B cell (primary cell): ENCODE results near the gene CD163. TPM values are rescaled to one million over a fixed set of nuclear protein-coding genes. Genes with fewer than 3 reads are reported as not detected.
"Not testable (repeated sequence)": the region's sequence is repeated elsewhere in the genome, so short reads cannot be mapped to it uniquely, and the experiment has no call there.

Experiments used
- ATAC-seq: fragments of 200-7000 bp; cut with Tn5 transposase; one replicate; pipeline ENCODE4 v1.10.0; 2021; ENCODE audit warnings: low read depth, mild to moderate bottlenecking, moderate number of reproducible peaks, moderate library complexity
- CTCF ChIA-PET: fragments of 350-600 bp; sonication (Branson Sonifier 250); formaldehyde crosslinking; loops from one replicate; lab custom pipeline; 2021; ENCODE audit warnings: antibody characterized with exemption, inconsistent platforms; lab: Charles Lee
- POLR2A ChIA-PET: fragments of 350-600 bp; sonication (Branson Sonifier 250); formaldehyde crosslinking; loops from one replicate; lab custom pipeline; 2021; ENCODE audit warnings: antibody characterized with exemption; lab: Charles Lee
- DNase-seq: peaks from one replicate; pipeline ENCODE4 v3.0.0; 2013
- H2AFZ ChIP-seq: 2 replicates; pipeline ENCODE4 v1.6.1; 2012; ENCODE audit warnings: mild to moderate bottlenecking, low read depth, low read length; ENCODE audit not compliant: insufficient read depth, poor library complexity, severe bottlenecking
- H3K27ac ChIP-seq, 2 donors: 1 replicate in 1 of 2; 2 replicates in 1 of 2; pipeline ENCODE4 v1.5.1; 2012 to 2013; ENCODE audit warnings: low read length in 2 of 2, mild to moderate bottlenecking in 2 of 2, moderate library complexity in 1 of 2
- H3K27me3 ChIP-seq, 4 experiments: fragments of 200-600 bp in 1 of 4; sonication (generic) in 1 of 4; replicated peaks in 1 of 4; 1 replicate in 2 of 4; 2 replicates in 2 of 4; pipeline versions ENCODE4 v1.6.1 to v1.7.0; 2013 to 2016; ENCODE audit warnings: low read length in 3 of 4, mild to moderate bottlenecking in 2 of 4, mixed read lengths in 1 of 4, moderate library complexity in 1 of 4; ENCODE audit not compliant: insufficient read depth in 4 of 4, control insufficient read depth in 3 of 4; ENCODE audit errors: control extremely low read depth in 1 of 4
- H3K36me3 ChIP-seq, 2 experiments: replicated peaks in 1 of 2; 1 replicate in 1 of 2; 2 replicates in 1 of 2; pipeline versions ENCODE4 v1.6.1 to v1.7.1; 2013; ENCODE audit warnings: low read length in 1 of 2; ENCODE audit not compliant: insufficient read depth in 2 of 2, control insufficient read depth in 1 of 2; ENCODE audit errors: control extremely low read depth in 1 of 2, extremely low read depth in 1 of 2
- H3K4me1 ChIP-seq, 2 donors: fragments of 200-600 bp in 1 of 2; sonication (generic) in 1 of 2; 1 replicate in 1 of 2; 2 replicates in 1 of 2; pipeline versions ENCODE4 v1.5.1 to v1.6.1; 2013 to 2017; ENCODE audit warnings: low read length in 2 of 2; ENCODE audit not compliant: control insufficient read depth in 2 of 2, insufficient read depth in 2 of 2
- H3K4me2 ChIP-seq: replicated peaks from 2 replicates; pipeline ENCODE3; 2012; ENCODE audit warnings: mild to moderate bottlenecking, low read depth, low read length; ENCODE audit not compliant: poor library complexity, severe bottlenecking
- H3K4me3 ChIP-seq, 5 experiments: fragments of 200-600 bp in 1 of 5; sonication (generic) in 1 of 5; 1 replicate in 3 of 5; 2 replicates in 2 of 5; pipeline versions ENCODE4 v1.5.1 to v1.7.0; 2011 to 2016; ENCODE audit warnings: low read length in 4 of 5, mild to moderate bottlenecking in 4 of 5, low read depth in 2 of 5, control low read depth in 1 of 5, moderate library complexity in 1 of 5; ENCODE audit not compliant: insufficient read depth in 1 of 5; ENCODE audit errors: control extremely low read depth in 1 of 5, extremely low read depth in 1 of 5
- H3K79me2 ChIP-seq: fragments of 200-600 bp; sonication (generic); one replicate; pipeline ENCODE4 v1.6.0; 2016; ENCODE audit warnings: low read length; ENCODE audit not compliant: control insufficient read depth, insufficient read depth
- H3K9ac ChIP-seq: fragments of 200-600 bp; sonication (generic); 2 replicates; pipeline ENCODE4 v1.6.1; 2017; ENCODE audit warnings: mild to moderate bottlenecking, low read length, moderate library complexity
- H3K9me3 ChIP-seq, 3 donors: one replicate each; pipeline versions ENCODE4 v1.6.1 to v1.7.1; 2013; ENCODE audit warnings: low read length in 2 of 3; ENCODE audit not compliant: control insufficient read depth in 2 of 3, insufficient read depth in 1 of 3; ENCODE audit errors: control extremely low read depth in 1 of 3
- H4K20me1 ChIP-seq: 2 replicates; pipeline ENCODE4 v1.6.0; 2012; ENCODE audit warnings: mild to moderate bottlenecking, low read length; ENCODE audit not compliant: insufficient read depth, control insufficient read depth, poor library complexity, severe bottlenecking
- H3K27ac Mint-ChIP-seq: one replicate; pipeline ENCODE4 v1.8.0; 2021; ENCODE audit warnings: mixed read lengths
- H3K27me3 Mint-ChIP-seq: one replicate; pipeline ENCODE4 v1.8.0; 2021; ENCODE audit warnings: mixed read lengths
- H3K4me1 Mint-ChIP-seq: one replicate; pipeline ENCODE4 v1.8.0; 2021; ENCODE audit warnings: mixed read lengths
- H3K4me3 Mint-ChIP-seq: one replicate; pipeline ENCODE4 v1.8.0; 2021; ENCODE audit warnings: mixed read lengths
- H3K9me3 Mint-ChIP-seq: one replicate; pipeline ENCODE4 v1.8.0; 2022; ENCODE audit warnings: mixed read lengths; ENCODE audit not compliant: insufficient read depth
- CTCF ChIP-seq: fragments of 200-600 bp; IDR thresholded peaks from one replicate; pipeline ENCODE4 v1.8.0; 2022; ENCODE audit warnings: antibody characterized with exemption, mild to moderate bottlenecking
- EZH2 ChIP-seq: IDR thresholded peaks from 2 replicates; pipeline ENCODE4 v1.6.1; 2012; ENCODE audit warnings: borderline replicate concordance, low read depth, mild to moderate bottlenecking, moderate library complexity, low read length; ENCODE audit not compliant: insufficient read depth, poor library complexity, severe bottlenecking
- WGBS: methylation state at CpG from one replicate; pipeline ENCODE4 v1.1.5; 2013; ENCODE audit warnings: missing lambda C conversion rate; ENCODE audit not compliant: insufficient coverage; 5-methylcytosine and 5-hydroxymethylcytosine counted together
- intact Hi-C: fragments of 100-400 bp; cut with micrococcal nuclease; formaldehyde crosslinking; loops from one replicate; pipeline ENCODE4 v1.10.0; 2022
- polyA plus RNA-seq: library from polyadenylated mRNA; depleted of rRNA; stranded (reverse); fragments of >200 nt; gene quantifications from 2 replicates; pipeline ENCODE4 v1.2.3, GENCODE V29; 2012
- total RNA-seq, 2 donors: library from RNA; stranded (reverse); fragments of 120-200 nt in 1 of 2; gene quantifications; 1 replicate in 1 of 2; 2 replicates in 1 of 2; pipeline versions ENCODE4 v1.2.3 to v1.2.4, GENCODE V29; 2013 to 2022

The CD163 gene
- total and polyA plus RNA-seq, 2 donors (not counting 1 experiment from before 2014, with no cell fraction given): 1.1 to 1.8 TPM

GRCh38 chr12:7437494-7437893, 66.1 kb downstream of the CD163 start:
- POLR2A ChIA-PET, H3K4me3 ChIP-seq, H3K36me3 ChIP-seq, H3K4me2 ChIP-seq, DNase-seq, H3K4me3 Mint-ChIP-seq, H3K4me1 ChIP-seq, H3K79me2 ChIP-seq, H3K9me3 ChIP-seq, H4K20me1 ChIP-seq, H3K9ac ChIP-seq, CTCF ChIA-PET, ATAC-seq, H3K27ac Mint-ChIP-seq, H3K4me1 Mint-ChIP-seq, H2AFZ ChIP-seq, H3K27ac ChIP-seq, H3K9me3 Mint-ChIP-seq, intact Hi-C loops: not testable (repeated sequence)
- H3K27me3 ChIP-seq: peaks cover 0 to 18% (median 13%) of the 10 kb centered on the region in 4 experiments
- H3K27me3 Mint-ChIP-seq: peaks cover 31% of the 10 kb centered on the region
- WGBS: 100% methylated on average over 1 of the region's 3 CpGs

- H3K79me2 ChIP-seq: no peaks in the 10 kb centered on the region
- H3K27ac ChIP-seq: no peak overlapping the region
- H3K9me3 Mint-ChIP-seq: no peaks in the 10 kb centered on the region
- no peaks in the 10 kb centered on the region for H3K4me1 ChIP-seq
- H3K4me2 ChIP-seq: no peak overlapping the region
- intact Hi-C loops: no loop called here
- H3K27me3 ChIP-seq: peaks cover 0 to 12% (median 4%) of the 10 kb centered on the region in 4 experiments
- no peaks in the 10 kb centered on the region for H3K4me1 Mint-ChIP-seq
- no peak for DNase-seq
- POLR2A ChIA-PET: no interaction called here
- H4K20me1 ChIP-seq: no peaks in the 10 kb centered on the region
- peaks cover 21% of the 10 kb centered on the region for H3K27me3 Mint-ChIP-seq
- no peak overlapping the region for H3K27ac Mint-ChIP-seq
- no peak for ATAC-seq
- TF ChIP-seq CTCF: no peak
- no peak for TF ChIP-seq EZH2
- no peak overlapping the region for H2AFZ ChIP-seq
- no peak overlapping the region for H3K4me3 ChIP-seq
- CTCF ChIA-PET: no interaction called here
- H3K36me3 ChIP-seq: no peaks in the 10 kb centered on the region
- H3K4me3 Mint-ChIP-seq: no peak overlapping the region
- no peak overlapping the region for H3K9ac ChIP-seq
- H3K9me3 ChIP-seq: peaks cover 0 to under 1% (median 0%) of the 10 kb centered on the region in 3 donors
Measured at GRCh38 chr12:7434670-7435069, 68.9 kb downstream of the CD163 start.
